Fibroblast of lung (primary cell): ENCODE data around the gene PCSK5.

Experiments
- CTCF ChIP-seq, 2 donors: IDR thresholded peaks in 1 of 2; conservative IDR thresholded peaks in 1 of 2; 1 replicate in 1 of 2; 2 replicates in 1 of 2; pipeline ENCODE4 v1.5.1; 2011 to 2012; ENCODE audit warnings: low read length in 2 of 2, control low read depth in 1 of 2, inconsistent platforms in 1 of 2, low read depth in 1 of 2, mild to moderate bottlenecking in 1 of 2
- EZH2 ChIP-seq: IDR thresholded peaks from 2 replicates; pipeline ENCODE4 v1.5.1; 2012; ENCODE audit warnings: low read length, control low read depth, mild to moderate bottlenecking; ENCODE audit errors: missing control alignments

GRCh38 chr9:75983319-75984045, 93.0 kb downstream of the PCSK5 start:
- TF ChIP-seq CTCF (conservative IDR thresholded peaks at IDR 0.05 in 1 of 2, IDR thresholded peaks at IDR 0.05 in 1 of 2; ENCODE audit: low read depth in 1 of 2, low read length in 2 of 2) (no peak), EZH2 (no peak)
